ENCODE measurements around the gene KAZN. TPM values are rescaled to one million over a fixed set of nuclear protein-coding genes. Genes with fewer than 3 reads are reported as not detected.
A peak's percentile ranks its signal among the peaks of the same experiment; 100 is the strongest.

Gene KAZN
- polyA plus RNA-seq, 1 donor from 2014 or later: 20.6 TPM

- Histone ChIP-seq H3K9me3 (ENCODE audit: low read length) (peaks cover 3% of the 10 kb centered on the region), H3K4me3 (ENCODE audit: low read length) (peak overlapping the region; percentile 59), H2AFZ (ENCODE audit: low read depth, low read length) (no peak overlapping the region), H3K9ac (ENCODE audit: low read length) (peak overlapping the region; percentile 61), H3K4me2 (ENCODE audit: low read length) (peak overlapping the region; percentile 75), H3K27me3 (ENCODE audit: insufficient read depth, low read depth, low read length) (no peaks in the 10 kb centered on the region), H3K36me3 (ENCODE audit: insufficient read depth, low read length) (no peaks in the 10 kb centered on the region), H4K20me1 (ENCODE audit: insufficient read depth) (no peaks in the 10 kb centered on the region), H3K9me2 (ENCODE audit: insufficient read depth, low read length) (no peaks in the 10 kb centered on the region), H3F3A (ENCODE audit: insufficient read depth, low read length, poor library complexity, severe bottlenecking) (peaks cover 16% of the 10 kb centered on the region), H3K27ac (ENCODE audit: low read length) (peak overlapping the region; percentile 92), H3K79me2 (replicated peaks; ENCODE audit: insufficient read depth, low read length) (peaks cover 32% of the 10 kb centered on the region)
- peak; percentile 17 for TF ChIP-seq POLR2AphosphoS5 (IDR thresholded peaks at IDR 0.05)
- TF ChIP-seq EZH2 (IDR thresholded peaks at IDR 0.05; ENCODE audit: borderline replicate concordance, insufficient read depth, low read length, poor library complexity, severe bottlenecking): no peak
Measured at GRCh38 chr1:14624941-14625340, 26.5 kb downstream of the KAZN start.

- H3K9me2 ChIP-seq (ENCODE audit: insufficient read depth, low read length): no peaks in the 10 kb centered on the region
- no peaks in the 10 kb centered on the region for H3K36me3 ChIP-seq (ENCODE audit: insufficient read depth, low read length)
- H3K9ac ChIP-seq (ENCODE audit: low read length): peak overlapping the region; percentile 61
- H3K4me3 ChIP-seq (ENCODE audit: low read length): peak overlapping the region; percentile 59
- H4K20me1 ChIP-seq (ENCODE audit: insufficient read depth): no peaks in the 10 kb centered on the region
- peaks cover 33% of the 10 kb centered on the region for H3K79me2 ChIP-seq (replicated peaks; ENCODE audit: insufficient read depth, low read length)
- TF ChIP-seq EP300 (conservative IDR thresholded peaks at IDR 0.05; ENCODE audit: poor library complexity, severe bottlenecking): no peak
- no peak for TF ChIP-seq REST (IDR thresholded peaks at IDR 0.05; ENCODE audit: borderline replicate concordance)
- TF ChIP-seq RAD21 (conservative IDR thresholded peaks at IDR 0.05): no peak
- TF ChIP-seq SMC3 (conservative IDR thresholded peaks at IDR 0.05; ENCODE audit: poor library complexity): no peak
- no peak for TF ChIP-seq EZH2 (IDR thresholded peaks at IDR 0.05; ENCODE audit: borderline replicate concordance, insufficient read depth, low read length, poor library complexity, severe bottlenecking)
- TF ChIP-seq TAF1 (IDR thresholded peaks at IDR 0.05; ENCODE audit: low read depth): no peak
- no peak for TF ChIP-seq MXI1 (conservative IDR thresholded peaks at IDR 0.05; ENCODE audit: poor library complexity, severe bottlenecking)
- TF ChIP-seq CTCF (IDR thresholded peaks at IDR 0.05; ENCODE audit: poor library complexity, severe bottlenecking): no peak
- no peak for TF ChIP-seq POLR2AphosphoS5 (IDR thresholded peaks at IDR 0.05)
- peaks cover 3% of the 10 kb centered on the region for H3K9me3 ChIP-seq (ENCODE audit: low read length)
- no peaks in the 10 kb centered on the region for H3K27me3 ChIP-seq (ENCODE audit: insufficient read depth, low read depth, low read length)
- peak overlapping the region; percentile 75 for H3K4me2 ChIP-seq (ENCODE audit: low read length)
- H3K27ac ChIP-seq (ENCODE audit: low read length): peak overlapping the region; percentile 92
- H2AFZ ChIP-seq (ENCODE audit: low read depth, low read length): no peak overlapping the region
- peaks cover 16% of the 10 kb centered on the region for H3F3A ChIP-seq (ENCODE audit: insufficient read depth, low read length, poor library complexity, severe bottlenecking)
Measured at GRCh38 chr1:14625572-14625971, 27.1 kb downstream of the KAZN start.
